Neutrophil (primary cell): ENCODE data around the gene LMO2.

Experiments
- H3K27ac ChIP-seq: fragments of 200-600 bp; sonication (generic); 2 replicates; pipeline ENCODE4 v1.5.1; 2016; ENCODE audit warnings: mild to moderate bottlenecking, moderate library complexity
- H3K27me3 ChIP-seq: fragments of 200-600 bp; sonication (generic); 2 replicates; pipeline ENCODE4 v1.6.0; 2016; ENCODE audit warnings: mild to moderate bottlenecking
- H3K36me3 ChIP-seq: fragments of 200-600 bp; sonication (generic); 2 replicates; pipeline ENCODE4 v1.5.1; 2017
- H3K4me1 ChIP-seq, 2 experiments: fragments of 200-600 bp in 1 of 2; sonication (generic) in 1 of 2; 1 replicate in 1 of 2; 2 replicates in 1 of 2; pipeline versions ENCODE4 v1.5.1 to v1.6.1; 2013 to 2016; ENCODE audit warnings: low read depth in 1 of 2, low read length in 1 of 2, mild to moderate bottlenecking in 1 of 2, moderate library complexity in 1 of 2; ENCODE audit not compliant: control insufficient read depth in 1 of 2, insufficient read depth in 1 of 2
- H3K4me3 ChIP-seq, 2 experiments: fragments of 200-600 bp in 1 of 2; sonication (generic) in 1 of 2; 1 replicate in 1 of 2; 2 replicates in 1 of 2; pipeline ENCODE4 v1.5.1; 2013 to 2016; ENCODE audit warnings: low read depth in 1 of 2, low read length in 1 of 2, mild to moderate bottlenecking in 1 of 2, moderate library complexity in 1 of 2
- H3K9me3 ChIP-seq: fragments of 200-600 bp; sonication (generic); 2 replicates; pipeline ENCODE4 v1.5.1; 2016
- TF ChIP-seq, protein P1 (sequence below): fragments of 200-600 bp; sonication (generic); IDR thresholded peaks from 2 replicates; pipeline ENCODE4 v1.5.1; 2016; ENCODE audit warnings: antibody characterized with exemption

LMO2 gene

DNA sequence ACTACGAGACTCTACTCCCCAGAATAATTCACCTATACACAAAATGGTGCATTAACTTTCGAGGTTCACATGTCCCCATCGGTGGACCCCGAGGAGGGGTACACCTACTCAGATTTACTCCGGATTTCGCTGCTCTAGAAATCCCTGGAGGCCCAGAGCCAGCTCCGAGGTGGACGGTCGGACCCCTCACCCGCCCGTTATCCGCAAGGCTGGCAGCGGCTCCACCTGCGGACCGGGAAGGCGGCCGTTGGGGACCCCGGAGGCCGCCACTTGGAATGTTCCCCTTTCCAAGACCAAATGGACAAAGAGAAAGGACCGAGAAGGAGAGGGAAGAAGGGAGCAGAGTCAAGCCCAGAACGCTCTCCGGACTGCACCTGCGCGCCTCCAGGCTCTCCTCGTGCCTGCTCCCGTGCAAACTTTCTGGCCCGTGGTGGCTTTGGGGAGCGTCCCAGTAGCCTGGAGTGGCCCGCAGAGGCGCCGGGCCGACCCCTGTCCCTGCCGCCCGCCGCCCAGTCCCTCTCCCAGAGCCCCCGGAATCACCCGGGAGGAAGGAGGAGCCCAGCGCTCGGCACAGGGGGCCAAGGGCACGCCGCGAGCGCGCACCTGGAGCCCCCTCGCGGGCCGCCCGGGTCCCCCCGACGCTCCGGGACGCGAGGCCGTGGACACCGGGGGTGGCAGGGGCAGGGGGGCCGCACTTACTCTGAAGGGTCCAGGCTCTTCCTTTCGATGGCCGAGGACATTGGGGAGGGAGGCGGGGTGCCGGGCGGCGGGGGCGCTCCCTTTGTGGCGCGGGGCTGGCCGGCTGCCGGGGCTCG, 23.0 kb downstream of the LMO2 start:
- H3K27me3 ChIP-seq: no peaks in the 10 kb centered on the region
- TF ChIP-seq, protein P1, sequence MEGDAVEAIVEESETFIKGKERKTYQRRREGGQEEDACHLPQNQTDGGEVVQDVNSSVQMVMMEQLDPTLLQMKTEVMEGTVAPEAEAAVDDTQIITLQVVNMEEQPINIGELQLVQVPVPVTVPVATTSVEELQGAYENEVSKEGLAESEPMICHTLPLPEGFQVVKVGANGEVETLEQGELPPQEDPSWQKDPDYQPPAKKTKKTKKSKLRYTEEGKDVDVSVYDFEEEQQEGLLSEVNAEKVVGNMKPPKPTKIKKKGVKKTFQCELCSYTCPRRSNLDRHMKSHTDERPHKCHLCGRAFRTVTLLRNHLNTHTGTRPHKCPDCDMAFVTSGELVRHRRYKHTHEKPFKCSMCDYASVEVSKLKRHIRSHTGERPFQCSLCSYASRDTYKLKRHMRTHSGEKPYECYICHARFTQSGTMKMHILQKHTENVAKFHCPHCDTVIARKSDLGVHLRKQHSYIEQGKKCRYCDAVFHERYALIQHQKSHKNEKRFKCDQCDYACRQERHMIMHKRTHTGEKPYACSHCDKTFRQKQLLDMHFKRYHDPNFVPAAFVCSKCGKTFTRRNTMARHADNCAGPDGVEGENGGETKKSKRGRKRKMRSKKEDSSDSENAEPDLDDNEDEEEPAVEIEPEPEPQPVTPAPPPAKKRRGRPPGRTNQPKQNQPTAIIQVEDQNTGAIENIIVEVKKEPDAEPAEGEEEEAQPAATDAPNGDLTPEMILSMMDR: no peak
- H3K36me3 ChIP-seq: peaks cover 9% of the 10 kb centered on the region
- H3K4me3 ChIP-seq: peak overlapping the region; percentile 71 to 88
- peaks cover 54 to 78% of the 10 kb centered on the region in 2 experiments for H3K4me1 ChIP-seq
- peak overlapping the region; percentile 91 for H3K27ac ChIP-seq
- H3K9me3 ChIP-seq: no peaks in the 10 kb centered on the region

DNA sequence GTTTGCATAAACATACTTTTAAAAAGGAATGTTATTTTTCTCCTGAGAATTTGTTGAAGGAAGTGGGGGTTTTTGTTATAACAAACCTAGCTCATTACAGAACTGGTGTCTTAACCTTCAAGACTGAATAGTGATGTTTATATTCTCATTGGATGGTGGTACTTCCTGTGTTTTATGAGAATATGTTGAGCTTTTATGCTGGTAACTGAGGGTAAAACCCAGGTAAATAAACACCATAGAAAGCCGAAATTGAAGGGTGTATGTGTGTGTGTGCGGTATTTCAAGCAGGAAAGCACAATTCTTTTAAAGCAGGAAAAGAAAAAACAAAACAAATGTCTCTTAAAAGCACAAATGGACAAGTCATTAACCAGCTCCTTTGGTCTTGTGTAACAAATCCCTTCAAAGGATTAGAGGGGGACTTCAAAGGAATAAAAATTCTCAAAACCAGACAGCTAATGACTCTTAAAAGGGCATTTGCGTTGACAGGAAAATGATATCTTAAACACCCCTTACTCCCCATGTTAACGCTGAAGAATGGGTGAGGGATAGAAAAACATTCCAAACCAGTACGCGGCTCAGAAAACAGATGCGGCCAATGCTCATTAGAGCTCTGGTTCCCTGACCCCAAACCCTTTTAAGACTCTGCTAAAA, 23.8 kb downstream of the LMO2 start:
- Histone ChIP-seq H3K27ac (peak overlapping the region; percentile 91), H3K4me3 (peak overlapping the region; percentile 71 to 88), H3K36me3 (peaks cover 17% of the 10 kb centered on the region), H3K27me3 (no peaks in the 10 kb centered on the region), H3K4me1 (peaks cover 47 to 71% of the 10 kb centered on the region in 2 experiments), H3K9me3 (no peaks in the 10 kb centered on the region)
- TF ChIP-seq, protein P1: no peak

DNA sequence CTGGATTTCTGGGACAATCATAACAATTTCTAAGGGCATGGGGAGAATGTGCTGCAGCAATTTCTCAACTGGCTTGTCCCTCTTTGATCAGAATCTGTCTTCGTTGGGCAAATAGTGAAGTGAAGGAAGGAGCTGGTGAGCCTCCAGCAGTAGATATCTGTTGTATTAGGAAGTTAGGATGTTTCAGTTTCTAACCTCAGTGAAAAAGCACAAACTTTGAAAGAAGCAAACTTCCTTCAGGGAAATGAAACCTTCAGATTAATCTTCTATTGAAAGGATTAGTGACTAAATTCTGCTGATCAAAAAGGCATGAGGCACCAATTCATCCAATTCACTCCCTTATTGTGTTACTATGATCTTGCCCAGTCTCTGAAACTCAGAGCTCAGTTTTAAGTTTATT, 24.3 kb downstream of the LMO2 start:
- Histone ChIP-seq H3K4me3 (peak overlapping the region; percentile 71 to 88), H3K36me3 (peaks cover 22% of the 10 kb centered on the region), H3K27me3 (no peaks in the 10 kb centered on the region), H3K4me1 (peaks cover 41 to 65% of the 10 kb centered on the region in 2 experiments), H3K9me3 (no peaks in the 10 kb centered on the region), H3K27ac (peak overlapping the region; percentile 91)
- TF ChIP-seq, protein P1: no peak

DNA sequence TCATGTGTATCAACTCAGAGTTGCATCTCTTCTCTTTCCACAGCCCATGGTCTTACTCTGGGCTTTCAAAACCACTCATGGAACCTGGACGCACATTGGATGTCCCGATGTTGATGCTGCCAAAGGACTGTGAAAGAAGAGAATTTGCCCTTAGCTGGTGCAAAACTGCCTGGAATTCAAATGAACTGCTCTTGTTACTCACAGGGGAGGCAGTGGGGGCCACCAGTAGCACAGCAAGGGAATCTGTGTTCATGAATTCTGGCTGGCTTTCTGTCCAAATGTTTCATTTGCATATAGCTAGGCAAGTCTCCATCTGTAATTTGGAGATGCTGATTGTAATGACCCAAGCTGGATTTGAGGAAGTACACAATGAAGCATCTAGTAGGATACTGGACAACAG, 24.9 kb downstream of the LMO2 start:
- Histone ChIP-seq H3K27ac (peak overlapping the region; percentile 91), H3K4me3 (peak overlapping the region; percentile 1 to 88), H3K27me3 (no peaks in the 10 kb centered on the region), H3K4me1 (peaks cover 35 to 59% of the 10 kb centered on the region in 2 experiments), H3K36me3 (peaks cover 28% of the 10 kb centered on the region), H3K9me3 (no peaks in the 10 kb centered on the region)
- TF ChIP-seq, protein P1: no peak

DNA sequence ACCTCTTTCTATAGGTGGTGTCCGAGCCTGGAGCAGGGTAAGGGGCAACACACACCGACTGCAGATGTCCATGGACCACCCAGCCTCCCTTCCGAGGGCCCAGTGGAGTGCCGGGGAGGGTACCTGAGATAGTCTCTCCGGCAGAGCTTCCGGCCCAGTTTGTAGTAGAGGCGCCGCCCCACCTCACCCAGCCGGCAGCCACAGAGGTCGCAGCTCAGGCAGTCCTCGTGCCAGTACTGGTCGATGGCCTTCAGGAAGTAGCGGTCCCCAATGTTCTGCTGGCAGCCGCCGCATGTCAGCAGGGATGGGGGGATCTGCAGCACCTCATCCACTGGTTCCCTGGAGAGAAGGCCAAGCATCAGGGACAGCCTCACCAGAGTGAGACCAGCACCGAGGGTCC, 27.4 kb downstream of the LMO2 start:
- H3K4me1 ChIP-seq: peaks cover 20 to 41% of the 10 kb centered on the region in 2 experiments

More for the DNA sequence above, 27.4 kb downstream of the LMO2 start:
- H3K9me3 ChIP-seq: no peaks in the 10 kb centered on the region
- TF ChIP-seq, protein P1: no peak
- no peaks in the 10 kb centered on the region for H3K27me3 ChIP-seq
- peak overlapping the region; percentile 14 for H3K27ac ChIP-seq
- peaks cover 53% of the 10 kb centered on the region for H3K36me3 ChIP-seq
- no peak overlapping the region for H3K4me3 ChIP-seq
